ENCODE measurements around the gene C9orf78. TPM values are rescaled to one million over a fixed set of nuclear protein-coding genes. Genes with fewer than 3 reads are reported as not detected.

The C9orf78 gene
- total and polyA plus RNA-seq, 9 of the 15 experiments (the other 6 are each of a cell fraction or from before 2014, with no cell fraction given): 94.6 to 266 (median 202) TPM

- TF ChIP-seq ETV5 (CRISPR knock-in tag; IDR thresholded peaks at IDR 0.05; ENCODE audit: low read depth): 0 out of 2 replicates have a peak, but pooled peaks have one; percentile 45
- TF ChIP-seq KLF10 (CRISPR knock-in tag; IDR thresholded peaks at IDR 0.05): no peak
- TF ChIP-seq WHSC1 (IDR thresholded peaks at IDR 0.05; ENCODE audit: low read length): peak; percentile 89
- no peak for TF ChIP-seq PHF20 (IDR thresholded peaks at IDR 0.05; ENCODE audit: partially characterized antibody)
- peak; percentile 87 for TF ChIP-seq MAFG (tag; conservative IDR thresholded peaks at IDR 0.05)
- TF ChIP-seq, protein P1, sequence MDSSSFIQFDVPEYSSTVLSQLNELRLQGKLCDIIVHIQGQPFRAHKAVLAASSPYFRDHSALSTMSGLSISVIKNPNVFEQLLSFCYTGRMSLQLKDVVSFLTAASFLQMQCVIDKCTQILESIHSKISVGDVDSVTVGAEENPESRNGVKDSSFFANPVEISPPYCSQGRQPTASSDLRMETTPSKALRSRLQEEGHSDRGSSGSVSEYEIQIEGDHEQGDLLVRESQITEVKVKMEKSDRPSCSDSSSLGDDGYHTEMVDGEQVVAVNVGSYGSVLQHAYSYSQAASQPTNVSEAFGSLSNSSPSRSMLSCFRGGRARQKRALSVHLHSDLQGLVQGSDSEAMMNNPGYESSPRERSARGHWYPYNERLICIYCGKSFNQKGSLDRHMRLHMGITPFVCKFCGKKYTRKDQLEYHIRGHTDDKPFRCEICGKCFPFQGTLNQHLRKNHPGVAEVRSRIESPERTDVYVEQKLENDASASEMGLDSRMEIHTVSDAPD (CRISPR knock-in tag; IDR thresholded peaks at IDR 0.05): no peak
- peak; percentile 26; the same call in 1 of the 2 replicates for TF ChIP-seq POLR2G (IDR thresholded peaks at IDR 0.05; ENCODE audit: low read depth, low read length)
- peak; percentile 62 for TF ChIP-seq MAFF (IDR thresholded peaks at IDR 0.05; ENCODE audit: low read length)
- 0 out of 2 replicates have a peak, but pooled peaks have one; percentile 12 for TF ChIP-seq ZNF57 (CRISPR knock-in tag; IDR thresholded peaks at IDR 0.05)
- peak; percentile 63; the same call in 1 of the 2 replicates for TF ChIP-seq NR1H2 (CRISPR knock-in tag; IDR thresholded peaks at IDR 0.05)
- TF ChIP-seq RBFOX2 (IDR thresholded peaks at IDR 0.05; ENCODE audit: low read depth, low read length): peak; percentile 56
- no peak for TF ChIP-seq TRIM24 (IDR thresholded peaks at IDR 0.05)
- TF ChIP-seq RBBP5 (IDR thresholded peaks at IDR 0.05; ENCODE audit: borderline replicate concordance, insufficient read depth, low read length, poor library complexity, severe bottlenecking): peak; percentile 16
These were observed 30.0 kb upstream of the C9orf78 start (continued) for GRCh38 chr9:129864991-129865647.
